Keratinocyte (primary cell): ENCODE measurements around the gene TFB1M.

Experiments
- EZH2 ChIP-seq: IDR thresholded peaks from one replicate; pipeline ENCODE4 v1.6.1; 2012; ENCODE audit warnings: inconsistent platforms, mild to moderate bottlenecking, low read length, moderate library complexity
- TF ChIP-seq, protein P1 (sequence below), 3 experiments: IDR thresholded peaks in 1 of 3; conservative IDR thresholded peaks in 1 of 3; optimal IDR thresholded peaks in 1 of 3; 2 replicates in 2 of 3; 3 replicates in 1 of 3; pipeline versions ENCODE3 to v1.5.1; 2011; ENCODE audit warnings: low read length in 3 of 3, mild to moderate bottlenecking in 3 of 3, moderate library complexity in 2 of 3, control low read depth in 1 of 3, inconsistent platforms in 1 of 3; ENCODE audit not compliant: insufficient read depth in 2 of 3; ENCODE audit errors: extremely low read depth in 1 of 3

DNA sequence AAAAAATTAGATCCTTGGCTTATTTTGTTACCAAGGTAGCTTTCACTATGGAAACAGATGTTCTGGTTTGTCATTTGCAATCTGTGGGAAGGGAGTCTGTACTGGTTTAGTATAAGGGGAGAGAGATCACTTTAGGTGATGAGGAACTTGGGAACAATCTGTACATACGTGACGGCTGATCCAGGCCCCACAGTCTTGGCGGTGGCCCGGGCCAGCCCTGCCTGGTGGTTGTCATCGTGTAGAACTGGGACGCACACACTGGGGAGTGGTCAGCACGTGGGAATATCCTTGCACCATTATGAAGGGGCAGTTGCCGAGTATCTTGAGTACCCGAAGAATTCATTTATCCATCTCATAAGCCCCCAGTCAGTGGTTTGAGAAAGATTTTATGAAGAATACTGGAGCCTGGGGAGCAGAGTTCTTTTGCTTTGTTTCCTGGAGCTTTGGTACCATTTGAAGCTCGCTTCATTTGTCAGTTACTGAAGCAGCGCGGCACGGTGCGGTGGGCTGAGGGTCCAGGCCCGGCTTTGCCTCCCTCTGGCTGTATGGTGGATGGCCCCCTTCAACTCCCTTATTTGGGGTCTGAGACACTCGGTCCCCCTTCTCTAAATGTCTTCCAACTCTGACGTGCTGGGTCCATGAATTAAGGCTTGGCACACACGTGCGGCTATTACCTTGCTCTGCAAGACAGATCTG, 73.2 kb downstream of the TFB1M start:
- TF ChIP-seq, protein P1, sequence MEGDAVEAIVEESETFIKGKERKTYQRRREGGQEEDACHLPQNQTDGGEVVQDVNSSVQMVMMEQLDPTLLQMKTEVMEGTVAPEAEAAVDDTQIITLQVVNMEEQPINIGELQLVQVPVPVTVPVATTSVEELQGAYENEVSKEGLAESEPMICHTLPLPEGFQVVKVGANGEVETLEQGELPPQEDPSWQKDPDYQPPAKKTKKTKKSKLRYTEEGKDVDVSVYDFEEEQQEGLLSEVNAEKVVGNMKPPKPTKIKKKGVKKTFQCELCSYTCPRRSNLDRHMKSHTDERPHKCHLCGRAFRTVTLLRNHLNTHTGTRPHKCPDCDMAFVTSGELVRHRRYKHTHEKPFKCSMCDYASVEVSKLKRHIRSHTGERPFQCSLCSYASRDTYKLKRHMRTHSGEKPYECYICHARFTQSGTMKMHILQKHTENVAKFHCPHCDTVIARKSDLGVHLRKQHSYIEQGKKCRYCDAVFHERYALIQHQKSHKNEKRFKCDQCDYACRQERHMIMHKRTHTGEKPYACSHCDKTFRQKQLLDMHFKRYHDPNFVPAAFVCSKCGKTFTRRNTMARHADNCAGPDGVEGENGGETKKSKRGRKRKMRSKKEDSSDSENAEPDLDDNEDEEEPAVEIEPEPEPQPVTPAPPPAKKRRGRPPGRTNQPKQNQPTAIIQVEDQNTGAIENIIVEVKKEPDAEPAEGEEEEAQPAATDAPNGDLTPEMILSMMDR (optimal IDR thresholded peaks at IDR 0.05 in 1 of 3, IDR thresholded peaks at IDR 0.05 in 1 of 3, conservative IDR thresholded peaks at IDR 0.05 in 1 of 3; ENCODE audit: extremely low read depth in 1 of 3, insufficient read depth in 2 of 3, low read length in 3 of 3): no peak
- TF ChIP-seq EZH2: no peak
